HFFc6 (cell line): Measurements from ENCODE around the gene PLA2G4E. TPM values are rescaled to one million over a fixed set of nuclear protein-coding genes. Genes with fewer than 3 reads are reported as not detected.

ENCODE experiments used
- DNase-seq: peaks from one replicate; pipeline ENCODE4 v3.0.0-alpha.2; 2018
- H3K27ac Mint-ChIP-seq: 2 replicates; pipeline ENCODE4 v1.8.0; 2020; ENCODE audit warnings: mild to moderate bottlenecking, mixed read lengths
- H3K27me3 Mint-ChIP-seq: 2 replicates; pipeline ENCODE4 v1.8.0; 2021; ENCODE audit warnings: mild to moderate bottlenecking, moderate library complexity, mixed read lengths; ENCODE audit not compliant: insufficient read depth
- H3K36me3 Mint-ChIP-seq: 2 replicates; pipeline ENCODE4 v1.8.0; 2021; ENCODE audit warnings: low read depth, mixed read lengths
- H3K4me1 Mint-ChIP-seq: 2 replicates; pipeline ENCODE4 v1.8.0; 2020; ENCODE audit warnings: low read depth, mixed read lengths
- H3K4me3 Mint-ChIP-seq: 2 replicates; pipeline ENCODE4 v1.8.0; 2020; ENCODE audit warnings: mild to moderate bottlenecking, moderate library complexity, mixed read lengths
- H3K9me3 Mint-ChIP-seq: 2 replicates; pipeline ENCODE4 v1.8.0; 2020; ENCODE audit warnings: mild to moderate bottlenecking, mixed read lengths
- CTCF ChIP-seq: fragments of 200-600 bp; sonication (generic); IDR thresholded peaks from 2 replicates; pipeline ENCODE4 v1.5.0; 2021; ENCODE audit warnings: antibody characterized with exemption, mild to moderate bottlenecking
- total RNA-seq, 6 experiments: library from RNA; stranded (reverse); fragmentation: NEBNext Ultra II Directional; extraction: Animal tissue kit (Norgen Biotek cat#: 25700); gene quantifications; 2 replicates in 1 of 6; 3 replicates in 5 of 6; pipeline ENCODE4 v1.2.3, GENCODE V29; 2021

PLA2G4E gene
- total RNA-seq, 6 experiments from 2014 or later, result not detected

- no peak overlapping the region for H3K4me3 Mint-ChIP-seq
- H3K27me3 Mint-ChIP-seq, result peaks cover 2% of the 10 kb centered on the region
- H3K27ac Mint-ChIP-seq, result peak overlapping the region; percentile 98
- H3K4me1 Mint-ChIP-seq, result peaks cover 84% of the 10 kb centered on the region
- peaks cover 20% of the 10 kb centered on the region for H3K36me3 Mint-ChIP-seq
- no peak for DNase-seq
- H3K9me3 Mint-ChIP-seq, result no peaks in the 10 kb centered on the region
- no peak for TF ChIP-seq CTCF
These were observed 79.0 kb downstream of the PLA2G4E start for GRCh38 chr15:41941644-41942415.

GRCh38 chr15:41940441-41940857 lies 80.4 kb downstream of the PLA2G4E start:
- Mint-ChIP-seq H3K27me3 (peaks cover 2% of the 10 kb centered on the region), H3K36me3 (peaks cover 33% of the 10 kb centered on the region), H3K4me3 (peak overlapping the region; percentile 58), H3K4me1 (peaks cover 79% of the 10 kb centered on the region), H3K27ac (peak overlapping the region; percentile 78), H3K9me3 (no peaks in the 10 kb centered on the region)
- no peak for TF ChIP-seq CTCF
- DNase-seq, result peak; percentile 83

GRCh38 chr15:41939986-41940385 lies 80.9 kb downstream of the PLA2G4E start:
- Mint-ChIP-seq H3K9me3 (no peaks in the 10 kb centered on the region), H3K27ac (peak overlapping the region; percentile 78), H3K4me3 (peak overlapping the region; percentile 58), H3K36me3 (peaks cover 33% of the 10 kb centered on the region), H3K27me3 (peaks cover 2% of the 10 kb centered on the region), H3K4me1 (peaks cover 79% of the 10 kb centered on the region)
- TF ChIP-seq CTCF, result no peak
- DNase-seq, result no peak

- Mint-ChIP-seq H3K36me3 (peaks cover 29% of the 10 kb centered on the region), H3K9me3 (no peaks in the 10 kb centered on the region), H3K4me3 (no peak overlapping the region), H3K27me3 (peaks cover 2% of the 10 kb centered on the region), H3K4me1 (peaks cover 79% of the 10 kb centered on the region), H3K27ac (peak overlapping the region; percentile 30; the same call in 1 of the 2 replicates)
- TF ChIP-seq CTCF, result no peak
- no peak for DNase-seq
These were observed 83.3 kb downstream of the PLA2G4E start for GRCh38 chr15:41937568-41937923.

- Mint-ChIP-seq H3K9me3 (no peaks in the 10 kb centered on the region), H3K4me1 (peaks cover 76% of the 10 kb centered on the region), H3K36me3 (peaks cover 32% of the 10 kb centered on the region), H3K27ac (peak overlapping the region; percentile 30; the same call in 1 of the 2 replicates), H3K27me3 (peaks cover 2% of the 10 kb centered on the region), H3K4me3 (no peak overlapping the region)
- DNase-seq, result no peak
- TF ChIP-seq CTCF, result no peak
These were observed 83.9 kb downstream of the PLA2G4E start for GRCh38 chr15:41936649-41937567.
